GM19035 (cell line): ENCODE measurements around the gene TOMM6.
"Not testable (repeated sequence)": the region's sequence is repeated elsewhere in the genome, so short reads cannot be mapped to it uniquely, and the experiment has no call there.

Experiments
- ATAC-seq: cut with Tn5 transposase; IDR thresholded peaks from one replicate; pipeline ENCODE4 v1.9.1; 2021; ENCODE audit not compliant: unreplicated experiment

The TOMM6 gene

DNA sequence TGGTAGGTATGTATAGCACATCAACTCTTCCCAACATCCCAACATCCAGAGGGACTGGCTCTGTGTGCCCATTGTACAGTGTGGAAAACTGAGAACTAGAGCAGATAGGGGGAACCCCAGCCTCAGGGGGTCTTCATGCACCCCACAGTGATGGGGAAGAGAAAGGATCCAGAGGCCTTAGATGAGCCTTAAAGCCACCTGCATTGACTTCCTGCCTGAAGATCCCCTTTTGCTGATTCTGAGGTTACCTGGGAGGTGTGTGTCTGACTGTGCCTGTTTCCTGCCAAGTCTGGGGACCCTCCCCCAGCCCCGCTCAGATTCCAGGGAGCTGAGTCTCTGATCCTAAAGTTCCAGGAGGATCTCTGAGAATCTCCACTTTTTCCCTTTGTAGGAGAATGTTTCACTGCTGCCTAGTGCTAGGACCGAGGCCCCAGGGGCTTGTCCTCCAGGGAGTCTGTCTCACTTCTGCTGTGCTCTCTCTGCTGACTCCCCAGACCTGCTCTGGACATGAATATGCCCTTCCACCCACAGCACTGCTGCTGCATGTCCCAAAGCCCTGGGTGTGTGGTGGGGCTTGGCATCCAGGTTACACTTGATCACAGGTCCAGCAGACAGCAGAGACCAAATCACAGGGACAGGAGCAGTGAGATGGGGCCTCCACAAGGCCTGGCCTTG is 27.5 kb upstream of the TOMM6 start:
- no peak for ATAC-seq

DNA sequence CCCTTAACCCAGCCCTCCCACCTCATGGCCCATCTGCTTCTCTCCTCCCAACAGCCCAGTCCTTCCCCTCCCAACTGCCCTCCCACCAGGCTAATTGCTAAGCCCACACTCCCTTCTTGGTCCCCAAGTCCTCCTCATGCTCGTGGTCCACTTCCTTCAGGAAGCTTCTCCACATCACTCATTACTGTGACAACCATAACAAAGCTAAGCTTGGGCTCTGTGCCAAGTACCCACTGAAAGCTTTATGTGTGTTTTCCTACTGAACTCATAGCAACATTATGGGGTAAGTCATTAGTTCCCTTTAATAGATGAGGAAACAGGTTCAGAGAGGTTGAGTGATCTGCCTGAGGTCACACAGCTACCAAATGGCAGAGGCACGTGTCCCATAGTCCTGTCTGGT is 24.0 kb upstream of the TOMM6 start:
- no peak for ATAC-seq

- not testable (repeated sequence) for ATAC-seq
Measured at GRCh38 chr6:41766043-41766664, 21.3 kb upstream of the TOMM6 start.

DNA sequence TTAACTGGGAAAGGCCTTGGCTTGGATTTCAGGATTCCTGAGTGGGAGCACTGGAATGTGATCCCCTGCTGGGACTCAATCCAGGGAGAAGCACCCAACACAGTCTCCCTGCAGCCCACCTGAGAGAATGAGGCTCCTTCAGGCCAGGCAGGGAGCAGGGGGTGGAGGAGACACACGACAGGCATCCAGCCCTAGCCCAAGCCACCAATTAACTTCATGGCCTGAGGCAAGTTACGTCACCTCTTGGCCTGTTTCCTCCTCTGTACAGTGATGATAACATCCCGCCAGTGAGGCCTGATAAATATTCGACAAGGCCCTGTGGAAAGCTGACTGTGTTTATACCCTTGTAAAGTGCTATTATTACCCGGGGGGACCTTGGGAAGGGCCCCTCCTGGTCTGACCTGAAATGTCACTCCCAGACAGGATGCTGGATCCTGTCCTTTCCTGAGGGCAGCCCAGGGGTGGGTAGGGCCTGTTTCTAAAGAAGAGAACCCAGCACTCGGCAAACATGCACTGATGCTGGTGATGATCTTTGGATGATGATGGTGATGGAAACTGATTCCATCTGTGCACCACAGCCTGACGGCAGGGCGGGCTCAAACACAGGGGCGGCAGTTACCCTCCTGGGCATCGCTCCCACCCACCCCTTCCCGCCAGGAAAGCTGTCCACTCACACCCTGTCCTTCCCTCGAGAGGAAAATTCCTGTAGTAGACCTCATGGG is 20.2 kb upstream of the TOMM6 start:
- no peak for ATAC-seq

- ATAC-seq, result no peak
Measured at GRCh38 chr6:41768545-41769308, 18.8 kb upstream of the TOMM6 start.

- ATAC-seq, result no peak
Measured at GRCh38 chr6:41769376-41769775, 18.1 kb upstream of the TOMM6 start.

- no peak for ATAC-seq
Measured at GRCh38 chr6:41770381-41771057, 17.0 kb upstream of the TOMM6 start.

- no peak for ATAC-seq
Measured at GRCh38 chr6:41771058-41771983, 16.2 kb upstream of the TOMM6 start.

GRCh38 chr6:41774841-41775240 is 12.7 kb upstream of the TOMM6 start:
- ATAC-seq, result no peak

DNA sequence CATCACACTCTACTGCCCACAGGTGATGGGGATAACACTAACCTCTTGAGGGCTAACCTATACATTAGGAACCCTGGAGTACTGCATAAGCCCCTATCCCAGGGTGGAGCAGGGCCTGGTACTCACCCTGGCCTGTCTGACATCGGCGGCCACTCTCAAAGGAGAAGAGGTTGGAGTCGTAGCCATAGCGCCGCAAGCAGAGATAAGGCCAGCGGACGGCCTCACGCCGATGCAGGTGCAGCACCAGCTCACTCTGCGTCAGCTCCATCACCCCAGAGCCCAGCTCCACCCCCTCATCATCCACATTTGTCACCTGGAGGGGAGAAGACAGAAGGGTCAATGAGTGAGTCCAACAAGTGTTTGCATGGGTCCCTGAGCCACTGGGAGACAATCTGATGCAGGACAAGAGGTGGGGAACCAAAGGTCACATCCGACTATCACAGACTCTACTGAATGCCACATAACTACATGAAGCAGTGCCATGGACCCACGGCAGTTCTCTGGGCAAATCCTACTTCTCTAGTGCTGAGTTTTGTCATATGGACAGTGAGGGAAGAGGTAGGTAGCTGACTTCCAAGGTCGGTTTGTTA is 12.1 kb upstream of the TOMM6 start:
- ATAC-seq, result no peak

DNA sequence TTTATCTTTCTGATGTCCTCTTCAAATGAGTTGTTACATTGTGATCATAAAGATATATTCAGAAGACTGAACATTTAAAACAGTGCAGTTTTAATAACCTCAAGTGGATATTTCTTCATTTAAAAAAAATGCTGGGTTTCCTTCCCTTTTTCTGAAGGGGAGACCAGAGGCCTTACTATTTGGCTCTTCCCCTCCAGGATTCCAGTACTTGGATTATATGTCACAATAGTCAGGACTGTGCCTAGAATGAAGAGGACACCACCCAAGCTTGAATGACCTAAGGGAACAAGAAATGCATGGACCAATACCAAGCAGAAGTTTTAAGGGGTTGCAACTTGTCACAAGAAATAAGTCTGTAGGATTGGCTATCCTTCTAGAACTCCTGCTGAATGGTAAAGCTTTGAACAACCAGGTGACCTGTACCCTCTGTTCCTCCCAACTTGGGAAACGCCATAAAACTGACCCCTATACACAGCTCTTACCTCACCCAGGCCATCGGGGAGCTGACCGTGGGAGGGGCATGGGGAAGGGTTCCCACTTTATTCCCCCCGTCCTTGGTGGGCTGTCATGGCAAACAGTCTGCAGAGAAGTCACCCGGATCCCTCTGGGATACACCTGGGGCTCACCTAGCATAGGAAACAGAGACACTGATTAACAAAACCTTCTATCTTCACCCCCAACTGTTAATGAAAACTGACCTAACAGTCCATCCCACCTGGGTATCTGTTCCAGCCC is 9.8 kb upstream of the TOMM6 start:
- ATAC-seq, result no peak

- no peak for ATAC-seq
Measured at GRCh38 chr6:41778895-41779294, 8.6 kb upstream of the TOMM6 start.

- ATAC-seq, result peak; percentile 9
Measured at GRCh38 chr6:41779336-41779735, 8.2 kb upstream of the TOMM6 start.

DNA sequence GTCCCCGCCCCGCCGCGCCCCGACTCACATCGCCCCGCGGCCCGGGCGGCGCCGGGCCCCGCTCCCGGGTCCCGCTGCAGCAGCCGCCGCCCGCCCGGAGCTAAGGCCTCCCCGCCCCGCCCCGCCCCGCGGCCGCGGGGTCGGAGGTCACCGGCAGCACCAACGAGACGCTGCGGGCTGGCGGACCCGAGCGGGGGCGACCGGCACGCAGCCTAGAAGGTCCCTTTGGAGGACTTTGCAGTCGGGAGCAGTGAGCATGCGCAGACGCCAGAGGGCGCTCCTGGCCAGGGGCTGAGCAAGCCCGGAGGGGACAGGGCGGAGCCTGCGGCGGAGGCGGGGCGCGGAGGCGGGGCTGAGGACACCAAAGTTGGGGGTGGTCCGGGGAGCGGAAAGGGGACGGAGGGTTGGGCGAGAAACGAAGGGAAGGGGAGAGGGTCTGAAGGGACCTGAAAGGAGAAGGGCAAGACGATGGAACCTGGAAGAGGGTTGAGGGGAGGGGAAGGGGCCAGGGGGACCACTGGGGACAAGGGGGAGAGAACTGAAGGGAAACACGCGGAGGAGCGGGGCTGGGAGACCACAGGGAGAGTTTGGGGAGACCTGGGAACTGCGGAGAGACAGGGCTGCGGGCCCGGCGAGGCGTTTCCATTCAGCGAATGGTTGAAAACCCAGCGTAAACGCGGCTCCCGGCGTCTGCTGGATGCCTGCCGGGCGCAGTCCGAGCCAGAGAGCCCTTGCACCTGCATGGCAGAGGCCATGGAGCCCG is 7.5 kb upstream of the TOMM6 start, which contains the start of gene FRS3:
Gene FRS3 (minus strand): TSS at position 113 of the 763 bp plus-strand sequence. CDS start 2,913 bp downstream, outside the sequence.
- ATAC-seq, result peak; percentile 96

GRCh38 chr6:41780551-41781365 is 6.7 kb upstream of the TOMM6 start, which contains the start of gene PRICKLE4:
Gene PRICKLE4, plus strand, starts transcription at chr6:41780782. Its CDS starts 2,692 bp downstream, at chr6:41783474.
- no peak for ATAC-seq

GRCh38 chr6:41781366-41781730 is 6.1 kb upstream of the TOMM6 start:
- ATAC-seq, result no peak
